ENCODE results near the gene SLC25A34. TPM values are rescaled to one million over a fixed set of nuclear protein-coding genes. Genes with fewer than 3 reads are reported as not detected.
A peak's percentile ranks its signal among the peaks of the same experiment; 100 is the strongest.

The SLC25A34 gene
- total RNA-seq, 1 donor from 2014 or later, result 0.90 TPM

DNA sequence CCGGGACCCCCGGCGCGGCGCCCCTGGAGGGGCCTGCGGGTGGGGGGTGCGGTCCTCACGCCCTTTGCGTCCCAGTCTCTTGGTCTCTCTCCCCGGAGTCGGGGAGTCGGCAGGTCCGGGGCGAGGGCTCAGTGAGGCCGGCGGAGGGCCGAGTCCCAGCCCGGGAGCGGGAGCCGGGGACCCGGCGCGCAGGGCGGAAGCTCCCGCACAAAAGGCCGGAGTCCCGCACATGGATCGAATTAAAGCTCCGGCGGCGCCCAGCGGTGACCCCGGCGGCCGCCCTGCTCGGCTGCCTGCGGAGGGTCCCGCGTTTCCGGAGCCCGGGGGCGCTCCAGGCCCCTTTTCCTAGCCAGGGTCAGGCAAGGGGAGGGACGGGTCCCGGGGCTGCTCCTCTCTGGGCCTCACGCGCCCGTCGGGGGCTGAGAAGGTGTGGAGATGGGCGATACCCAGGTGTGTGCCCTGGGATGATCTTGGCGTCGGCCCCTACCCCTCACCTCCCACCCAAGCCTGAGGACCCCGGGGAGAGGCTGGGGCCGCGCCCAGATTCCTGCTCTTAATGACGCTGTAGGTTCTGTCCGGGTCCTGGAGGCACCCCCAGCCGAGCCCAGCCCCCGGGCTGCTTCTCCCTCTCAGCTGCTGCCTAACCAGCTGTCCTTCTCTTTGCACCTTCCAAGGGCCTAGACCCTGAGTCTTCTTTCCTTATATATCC lies 23.0 kb downstream of the SLC25A34 start:
- peak overlapping the region; percentile 95 for H3K27ac Mint-ChIP-seq (ENCODE audit: unreplicated experiment)
- H3K27me3 Mint-ChIP-seq (ENCODE audit: low read depth), result no peaks in the 10 kb centered on the region
- no peak for DNase-seq (ENCODE audit: low spot score)
- H3K4me1 Mint-ChIP-seq (ENCODE audit: low read depth), result peaks cover 61% of the 10 kb centered on the region
- peak overlapping the region; percentile 92 for H3K4me3 Mint-ChIP-seq (ENCODE audit: unreplicated experiment)
- peaks cover 13% of the 10 kb centered on the region for H3K36me3 Mint-ChIP-seq (ENCODE audit: low read depth)
- TF ChIP-seq, protein P1, sequence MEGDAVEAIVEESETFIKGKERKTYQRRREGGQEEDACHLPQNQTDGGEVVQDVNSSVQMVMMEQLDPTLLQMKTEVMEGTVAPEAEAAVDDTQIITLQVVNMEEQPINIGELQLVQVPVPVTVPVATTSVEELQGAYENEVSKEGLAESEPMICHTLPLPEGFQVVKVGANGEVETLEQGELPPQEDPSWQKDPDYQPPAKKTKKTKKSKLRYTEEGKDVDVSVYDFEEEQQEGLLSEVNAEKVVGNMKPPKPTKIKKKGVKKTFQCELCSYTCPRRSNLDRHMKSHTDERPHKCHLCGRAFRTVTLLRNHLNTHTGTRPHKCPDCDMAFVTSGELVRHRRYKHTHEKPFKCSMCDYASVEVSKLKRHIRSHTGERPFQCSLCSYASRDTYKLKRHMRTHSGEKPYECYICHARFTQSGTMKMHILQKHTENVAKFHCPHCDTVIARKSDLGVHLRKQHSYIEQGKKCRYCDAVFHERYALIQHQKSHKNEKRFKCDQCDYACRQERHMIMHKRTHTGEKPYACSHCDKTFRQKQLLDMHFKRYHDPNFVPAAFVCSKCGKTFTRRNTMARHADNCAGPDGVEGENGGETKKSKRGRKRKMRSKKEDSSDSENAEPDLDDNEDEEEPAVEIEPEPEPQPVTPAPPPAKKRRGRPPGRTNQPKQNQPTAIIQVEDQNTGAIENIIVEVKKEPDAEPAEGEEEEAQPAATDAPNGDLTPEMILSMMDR (IDR thresholded peaks at IDR 0.05), result peak; percentile 11
- H3K9me3 Mint-ChIP-seq (ENCODE audit: low read depth), result no peaks in the 10 kb centered on the region

DNA sequence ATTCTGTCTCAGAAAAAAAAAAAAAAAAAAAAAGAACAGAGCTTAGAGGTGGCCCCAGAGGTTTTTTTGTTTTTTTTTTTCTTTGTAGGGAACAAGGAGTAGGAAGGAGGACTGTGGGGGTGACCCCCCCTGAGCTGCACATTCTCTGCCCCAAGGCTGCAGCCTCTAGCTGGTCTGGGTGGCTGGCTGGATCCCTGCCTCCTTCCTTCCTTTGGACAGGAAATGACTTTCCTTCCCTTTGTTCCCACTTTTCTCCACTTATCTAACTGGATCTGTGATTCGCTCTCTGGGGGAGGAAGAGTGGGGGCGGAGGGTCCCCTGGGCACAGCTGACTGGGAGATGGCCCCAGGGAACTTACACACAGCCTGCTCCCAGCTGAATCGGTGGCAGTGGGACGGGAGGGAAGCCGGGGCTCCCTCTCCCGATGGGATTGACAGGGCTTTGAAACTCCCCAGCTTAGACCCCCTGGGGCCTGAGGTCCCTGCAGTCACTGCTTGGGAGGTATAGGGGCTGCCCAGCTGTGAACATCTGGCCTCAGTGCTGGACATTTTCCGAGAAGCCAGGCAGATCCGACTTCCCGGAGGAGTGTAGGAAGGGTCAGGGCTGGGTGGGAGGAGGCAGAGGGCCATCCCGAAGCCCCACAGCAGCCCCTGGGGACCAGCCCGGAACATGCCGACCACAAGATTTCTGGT lies 24.6 kb downstream of the SLC25A34 start:
- TF ChIP-seq, protein P1 (IDR thresholded peaks at IDR 0.05), result peak; percentile 11
- Mint-ChIP-seq H3K9me3 (ENCODE audit: low read depth) (no peaks in the 10 kb centered on the region), H3K4me1 (ENCODE audit: low read depth) (peaks cover 68% of the 10 kb centered on the region), H3K4me3 (ENCODE audit: unreplicated experiment) (peak overlapping the region; percentile 92), H3K36me3 (ENCODE audit: low read depth) (peaks cover 25% of the 10 kb centered on the region), H3K27me3 (ENCODE audit: low read depth) (no peaks in the 10 kb centered on the region), H3K27ac (ENCODE audit: unreplicated experiment) (peak overlapping the region; percentile 95)
- DNase-seq (ENCODE audit: low spot score), result no peak

DNA sequence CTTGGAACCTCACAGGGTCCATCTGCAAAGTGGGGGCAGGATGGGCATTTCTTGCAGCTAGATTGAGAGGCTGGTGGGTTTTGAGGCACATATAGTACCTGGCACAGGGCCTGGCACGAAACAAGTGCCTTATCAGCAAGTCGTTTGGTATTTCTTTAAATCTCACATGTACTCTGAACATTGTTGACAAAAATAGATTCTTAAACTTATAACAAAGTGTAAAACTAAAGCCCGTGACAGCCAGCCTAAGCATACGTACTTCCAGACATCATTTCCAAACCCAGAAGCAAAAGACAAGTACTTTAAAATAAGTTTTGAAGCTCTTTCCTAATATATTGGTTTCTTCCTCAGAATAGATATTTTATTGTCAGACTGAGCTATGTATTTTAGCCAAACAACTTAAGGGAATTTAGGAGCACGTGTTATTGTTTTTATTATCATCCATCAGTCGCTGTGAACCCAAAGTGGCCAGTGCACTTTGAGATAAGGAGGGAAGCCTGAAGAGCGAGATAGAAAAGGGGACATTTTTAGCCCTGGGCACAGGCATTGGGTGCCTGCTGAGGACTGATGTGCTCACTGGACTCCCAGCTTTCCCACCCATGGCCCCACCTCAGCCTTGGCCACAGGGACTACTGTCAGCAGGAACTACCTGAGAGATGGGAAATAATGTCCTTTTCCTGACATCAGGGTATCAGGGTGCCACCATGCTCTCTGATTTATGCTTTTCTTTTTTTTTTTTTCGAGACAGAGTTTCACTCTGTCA lies 25.5 kb downstream of the SLC25A34 start:
- H3K27ac Mint-ChIP-seq (ENCODE audit: unreplicated experiment), result peak overlapping the region; percentile 95
- TF ChIP-seq, protein P1 (IDR thresholded peaks at IDR 0.05), result no peak
- no peaks in the 10 kb centered on the region for H3K27me3 Mint-ChIP-seq (ENCODE audit: low read depth)
- H3K4me1 Mint-ChIP-seq (ENCODE audit: low read depth), result peaks cover 65% of the 10 kb centered on the region
- no peak for DNase-seq (ENCODE audit: low spot score)
- H3K4me3 Mint-ChIP-seq (ENCODE audit: unreplicated experiment), result peak overlapping the region; percentile 92
- H3K9me3 Mint-ChIP-seq (ENCODE audit: low read depth), result no peaks in the 10 kb centered on the region
- H3K36me3 Mint-ChIP-seq (ENCODE audit: low read depth), result peaks cover 30% of the 10 kb centered on the region

DNA sequence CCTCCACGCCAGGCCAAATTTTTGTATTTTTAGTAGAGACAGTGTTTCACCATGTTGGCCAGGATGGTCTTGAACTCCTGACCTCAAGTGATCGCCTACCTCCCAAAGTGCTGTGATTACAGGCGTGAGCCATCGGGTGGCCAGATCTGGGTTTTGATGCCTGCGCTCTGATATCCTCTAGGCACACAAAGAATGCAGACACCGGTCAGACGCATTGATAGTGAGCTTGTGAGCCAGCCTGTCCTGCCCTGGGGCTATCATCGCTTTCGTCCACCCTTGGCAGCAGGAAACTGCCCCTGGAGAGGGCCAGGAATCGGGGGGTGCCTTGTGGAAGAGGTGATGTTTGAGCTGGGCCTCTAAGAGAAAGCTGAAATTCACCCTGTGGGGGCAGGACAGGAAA lies 26.5 kb downstream of the SLC25A34 start:
- Mint-ChIP-seq H3K4me3 (ENCODE audit: unreplicated experiment) (peak overlapping the region; percentile 92), H3K27me3 (ENCODE audit: low read depth) (no peaks in the 10 kb centered on the region), H3K27ac (ENCODE audit: unreplicated experiment) (peak overlapping the region; percentile 65), H3K4me1 (ENCODE audit: low read depth) (peaks cover 55% of the 10 kb centered on the region), H3K9me3 (ENCODE audit: low read depth) (no peaks in the 10 kb centered on the region), H3K36me3 (ENCODE audit: low read depth) (peaks cover 30% of the 10 kb centered on the region)
- TF ChIP-seq, protein P1 (IDR thresholded peaks at IDR 0.05), result no peak
- no peak for DNase-seq (ENCODE audit: low spot score)

DNA sequence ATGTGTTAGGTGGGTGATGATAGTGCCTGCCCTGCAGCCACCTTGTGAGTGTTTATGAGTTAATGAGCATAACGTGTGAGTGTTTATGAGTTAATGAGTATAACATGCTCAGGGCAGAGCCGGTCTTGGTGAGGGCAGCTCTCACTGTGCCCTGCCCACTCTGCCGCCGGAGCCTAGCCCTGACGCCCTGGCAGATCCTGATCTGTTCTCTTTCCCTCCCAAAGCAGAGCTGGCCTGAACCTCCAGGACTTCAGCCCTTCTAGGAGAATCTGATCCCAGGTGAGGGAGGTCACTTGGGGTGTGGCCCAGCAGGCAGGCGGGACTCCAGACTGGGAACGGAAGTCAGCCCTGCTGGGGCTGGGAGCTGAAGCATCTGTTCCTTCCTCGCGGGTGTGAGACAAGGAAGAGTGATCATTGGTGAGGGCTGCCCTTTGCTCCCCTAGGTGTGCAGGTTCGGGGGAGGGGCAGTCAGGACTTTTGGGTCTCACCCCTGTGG lies 28.3 kb downstream of the SLC25A34 start:
- TF ChIP-seq, protein P1 (IDR thresholded peaks at IDR 0.05), result no peak
- no peaks in the 10 kb centered on the region for H3K27me3 Mint-ChIP-seq (ENCODE audit: low read depth)
- DNase-seq (ENCODE audit: low spot score), result no peak
- no peaks in the 10 kb centered on the region for H3K9me3 Mint-ChIP-seq (ENCODE audit: low read depth)
- peaks cover 52% of the 10 kb centered on the region for H3K4me1 Mint-ChIP-seq (ENCODE audit: low read depth)
- H3K4me3 Mint-ChIP-seq (ENCODE audit: unreplicated experiment), result peak overlapping the region; percentile 57
- H3K27ac Mint-ChIP-seq (ENCODE audit: unreplicated experiment), result peak overlapping the region; percentile 61
- H3K36me3 Mint-ChIP-seq (ENCODE audit: low read depth), result peaks cover 34% of the 10 kb centered on the region
